Measurements from ENCODE around the gene ZNF652. TPM values are rescaled to one million over a fixed set of nuclear protein-coding genes. Genes with fewer than 3 reads are reported as not detected.
A peak's percentile ranks its signal among the peaks of the same experiment; 100 is the strongest.

ZNF652 gene
- total and polyA plus RNA-seq, 4 donors, result 6.8 to 48.9 (median 37.8) TPM

- Histone ChIP-seq H3K4me3 (no peak overlapping the region), H3K27ac (ENCODE audit: low read depth in 1 of 2, low read length in 1 of 2) (no peak overlapping the region), H3K4me1 (ENCODE audit: control insufficient read depth in 5 of 5, insufficient read depth in 5 of 5, low read length in 5 of 5) (peaks cover 0 to 17% (median 8%) of the 10 kb centered on the region in 5 donors), H3K9me3 (ENCODE audit: control insufficient read depth in 4 of 4, insufficient read depth in 3 of 4, low read length in 3 of 4) (no peaks in the 10 kb centered on the region), H3K27me3 (ENCODE audit: control insufficient read depth in 3 of 3, insufficient read depth in 3 of 3, low read length in 2 of 3) (no peaks in the 10 kb centered on the region), H3K9ac (ENCODE audit: insufficient read depth in 1 of 2, low read length in 2 of 2) (no peak overlapping the region), H3K36me3 (ENCODE audit: control insufficient read depth in 4 of 4, insufficient read depth in 4 of 4, low read length in 4 of 4) (peaks cover 15 to 24% (median 21%) of the 10 kb centered on the region in 4 donors)
- TF ChIP-seq CTCF (IDR thresholded peaks at IDR 0.05; ENCODE audit: control extremely low read depth, extremely low read depth), result no peak
- DNase-seq, result no peak
- 77 to 78% methylated on average over 6 of the region's 6 CpGs for WGBS, 2 donors
- ATAC-seq (ENCODE audit: insufficient read depth, low FRiP score), result no peak
Measured at GRCh38 chr17:49401971-49402611, 40.0 kb upstream of the ZNF652 start.

GRCh38 chr17:49399995-49400394 lies 37.9 kb upstream of the ZNF652 start:
- 66 to 75% methylated on average over 3 of the region's 3 CpGs for WGBS, 2 donors
- Histone ChIP-seq H3K27ac (ENCODE audit: low read depth in 1 of 2, low read length in 1 of 2) (no peak overlapping the region), H3K27me3 (ENCODE audit: control insufficient read depth in 3 of 3, insufficient read depth in 3 of 3, low read length in 2 of 3) (no peaks in the 10 kb centered on the region), H3K4me1 (ENCODE audit: control insufficient read depth in 5 of 5, insufficient read depth in 5 of 5, low read length in 5 of 5) (peaks cover 0 to 17% (median 8%) of the 10 kb centered on the region in 5 donors), H3K9me3 (ENCODE audit: control insufficient read depth in 4 of 4, insufficient read depth in 3 of 4, low read length in 3 of 4) (no peaks in the 10 kb centered on the region), H3K36me3 (ENCODE audit: control insufficient read depth in 4 of 4, insufficient read depth in 4 of 4, low read length in 4 of 4) (peaks cover 0 to 11% (median 5%) of the 10 kb centered on the region in 4 donors), H3K4me3 (no peak overlapping the region), H3K9ac (ENCODE audit: insufficient read depth in 1 of 2, low read length in 2 of 2) (no peak overlapping the region)
- TF ChIP-seq CTCF (IDR thresholded peaks at IDR 0.05; ENCODE audit: control extremely low read depth, extremely low read depth), result no peak
- DNase-seq (peak in 1 of 3 donors; percentile 36), ATAC-seq (ENCODE audit: insufficient read depth, low FRiP score) (no peak)

GRCh38 chr17:49397586-49397985 lies 35.5 kb upstream of the ZNF652 start:
- no peaks in the 10 kb centered on the region for H3K27me3 ChIP-seq (ENCODE audit: control insufficient read depth in 3 of 3, insufficient read depth in 3 of 3, low read length in 2 of 3)
- no peaks in the 10 kb centered on the region for H3K36me3 ChIP-seq (ENCODE audit: control insufficient read depth in 4 of 4, insufficient read depth in 4 of 4, low read length in 4 of 4)
- H3K4me1 ChIP-seq (ENCODE audit: control insufficient read depth in 5 of 5, insufficient read depth in 5 of 5, low read length in 5 of 5), result peaks cover 0 to 19% (median 9%) of the 10 kb centered on the region in 5 donors
- H3K4me3 ChIP-seq, result no peak overlapping the region
- no peak for TF ChIP-seq CTCF (IDR thresholded peaks at IDR 0.05; ENCODE audit: control extremely low read depth, extremely low read depth)
- 64 to 74% methylated on average over 4 of the region's 4 CpGs for whole genome bisulfite sequencing, 2 donors
- no peak overlapping the region for H3K27ac ChIP-seq (ENCODE audit: low read depth in 1 of 2, low read length in 1 of 2)
- H3K9me3 ChIP-seq (ENCODE audit: control insufficient read depth in 4 of 4, insufficient read depth in 3 of 4, low read length in 3 of 4), result no peaks in the 10 kb centered on the region
- ATAC-seq (ENCODE audit: insufficient read depth, low FRiP score) (no peak), DNase-seq (no peak)
- no peak overlapping the region for H3K9ac ChIP-seq (ENCODE audit: insufficient read depth in 1 of 2, low read length in 2 of 2)
